ENCODE results near the gene BIN1. TPM values are rescaled to one million over a fixed set of nuclear protein-coding genes. Genes with fewer than 3 reads are reported as not detected.

Gene BIN1
- polyA plus RNA-seq, 1 donor from 2014 or later = 175 TPM

- H3K4me3 Mint-ChIP-seq = peak overlapping the region in 1 of 4 donors; percentile 54
- H3K4me1 Mint-ChIP-seq = no peaks in the 10 kb centered on the region
- H3K27ac Mint-ChIP-seq = no peak overlapping the region
- H3K36me3 Mint-ChIP-seq = peaks cover 1% of the 10 kb centered on the region
- no peaks in the 10 kb centered on the region for H3K9me3 Mint-ChIP-seq
- no peaks in the 10 kb centered on the region for H3K27me3 Mint-ChIP-seq
These were observed 47.4 kb downstream of the BIN1 start for GRCh38 chr2:127059559-127059958.

DNA sequence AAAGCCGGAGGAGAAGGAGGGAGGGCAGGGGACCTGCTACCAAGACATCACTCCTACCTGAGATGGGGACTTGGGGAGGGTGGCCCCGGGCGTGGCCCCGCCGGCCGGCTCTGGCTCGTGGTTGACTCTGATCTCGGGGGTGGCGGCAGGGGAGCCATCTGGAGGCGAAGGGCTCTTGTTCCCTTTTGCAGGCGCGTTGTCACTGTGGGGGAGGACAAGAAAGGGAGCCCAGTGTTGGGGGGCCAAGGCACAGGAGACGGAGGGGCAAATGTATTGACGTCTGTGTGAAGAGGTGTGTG is 48.1 kb downstream of the BIN1 start:
- Mint-ChIP-seq H3K4me1 (peaks cover 0 to 1% (median 0%) of the 10 kb centered on the region in 3 donors), H3K27me3 (no peaks in the 10 kb centered on the region), H3K27ac (no peak overlapping the region), H3K9me3 (no peaks in the 10 kb centered on the region), H3K36me3 (peaks cover 1% of the 10 kb centered on the region), H3K4me3 (no peak overlapping the region)

DNA sequence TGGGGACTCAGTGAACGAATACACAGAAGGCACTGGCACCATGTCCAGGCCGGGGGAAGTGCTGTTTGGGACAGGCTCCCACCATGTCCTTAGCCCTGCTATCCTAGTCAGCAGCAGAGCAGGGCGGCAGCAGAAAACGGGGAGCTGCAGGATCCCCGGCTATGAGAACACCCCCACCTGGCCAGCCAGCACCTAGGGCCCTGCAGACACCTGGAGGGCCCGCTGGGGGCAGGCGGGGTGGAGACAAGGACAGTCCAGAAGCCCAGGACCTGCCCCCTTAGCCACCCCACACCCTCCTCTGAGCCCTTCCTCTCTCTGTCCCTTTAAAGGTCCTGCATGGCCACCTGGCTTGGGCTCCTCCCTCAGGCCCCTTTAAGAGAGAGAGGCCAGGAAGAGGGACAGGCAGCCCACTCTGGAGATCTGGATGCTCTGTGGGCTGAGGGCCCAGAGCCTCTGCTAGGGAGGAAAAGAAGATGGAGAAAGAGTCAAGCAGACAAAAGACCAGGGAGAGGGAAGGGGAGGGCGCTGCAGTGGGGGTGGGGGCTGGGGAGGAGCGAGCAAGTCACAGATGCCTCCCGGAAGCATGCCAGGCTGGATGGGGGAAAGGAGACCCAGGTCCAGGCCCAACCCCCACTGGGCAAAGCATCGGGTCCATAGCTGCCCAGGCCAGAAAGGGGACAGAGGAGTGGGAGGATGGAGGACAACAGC is 48.6 kb downstream of the BIN1 start:
- Mint-ChIP-seq H3K4me3 (no peak overlapping the region), H3K4me1 (peaks cover 0 to 1% (median 0%) of the 10 kb centered on the region in 3 donors), H3K36me3 (peaks cover 1% of the 10 kb centered on the region), H3K9me3 (no peaks in the 10 kb centered on the region), H3K27ac (no peak overlapping the region), H3K27me3 (no peaks in the 10 kb centered on the region)

GRCh38 chr2:127057371-127058245 is 49.3 kb downstream of the BIN1 start:
- Mint-ChIP-seq H3K4me1 (peaks cover 0 to 1% (median 0%) of the 10 kb centered on the region in 3 donors), H3K36me3 (peaks cover 1% of the 10 kb centered on the region), H3K4me3 (no peak overlapping the region), H3K27ac (peak overlapping the region in 1 of 3 donors; percentile 35), H3K27me3 (no peaks in the 10 kb centered on the region), H3K9me3 (no peaks in the 10 kb centered on the region)

DNA sequence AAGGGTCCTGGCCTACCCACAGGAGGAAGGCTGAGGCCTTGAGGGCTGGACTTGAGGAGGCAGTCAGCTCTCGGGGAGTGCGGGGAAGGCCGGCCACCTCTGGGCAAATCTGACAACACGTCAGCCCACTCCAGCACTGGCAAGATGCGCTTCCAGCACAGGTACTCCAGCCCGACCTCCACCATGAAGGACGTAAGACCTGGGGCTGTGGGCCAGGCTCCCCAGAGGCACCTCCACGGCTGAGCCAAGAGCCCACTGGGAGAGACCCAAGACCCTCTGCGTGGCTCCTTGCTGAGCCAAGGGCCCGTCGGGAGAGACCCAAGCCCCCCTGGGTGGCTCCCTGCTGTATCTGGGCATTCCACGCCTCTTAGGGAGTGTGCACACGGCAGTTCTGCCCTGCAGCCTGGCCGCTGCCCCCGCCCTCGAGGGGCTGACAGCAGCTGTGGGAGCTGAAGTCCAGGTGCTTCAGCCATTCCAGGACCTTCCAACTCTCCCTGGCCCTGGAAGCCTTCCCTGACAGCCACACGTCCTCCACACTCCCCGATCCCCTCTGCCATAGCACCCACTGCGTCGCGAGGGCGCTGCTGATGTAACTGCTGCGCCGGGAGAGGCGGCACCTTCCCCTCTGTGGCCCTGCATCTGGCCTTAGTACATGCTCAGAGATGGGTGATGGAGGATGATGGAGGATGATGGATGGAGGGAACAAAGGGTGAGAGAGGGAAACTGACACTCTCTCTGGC is 50.2 kb downstream of the BIN1 start:
- Mint-ChIP-seq H3K27me3 (no peaks in the 10 kb centered on the region), H3K36me3 (peaks cover 1% of the 10 kb centered on the region), H3K4me3 (no peak overlapping the region), H3K27ac (no peak overlapping the region), H3K9me3 (no peaks in the 10 kb centered on the region), H3K4me1 (peaks cover 0 to 1% (median 0%) of the 10 kb centered on the region in 3 donors)

- H3K27ac Mint-ChIP-seq = no peak overlapping the region
- H3K9me3 Mint-ChIP-seq = no peaks in the 10 kb centered on the region
- peaks cover 0 to 1% (median 0%) of the 10 kb centered on the region in 3 donors for H3K4me1 Mint-ChIP-seq
- H3K27me3 Mint-ChIP-seq = no peaks in the 10 kb centered on the region
- H3K4me3 Mint-ChIP-seq = no peak overlapping the region
- peaks cover 1% of the 10 kb centered on the region for H3K36me3 Mint-ChIP-seq
These were observed 50.9 kb downstream of the BIN1 start for GRCh38 chr2:127056086-127056485.

DNA sequence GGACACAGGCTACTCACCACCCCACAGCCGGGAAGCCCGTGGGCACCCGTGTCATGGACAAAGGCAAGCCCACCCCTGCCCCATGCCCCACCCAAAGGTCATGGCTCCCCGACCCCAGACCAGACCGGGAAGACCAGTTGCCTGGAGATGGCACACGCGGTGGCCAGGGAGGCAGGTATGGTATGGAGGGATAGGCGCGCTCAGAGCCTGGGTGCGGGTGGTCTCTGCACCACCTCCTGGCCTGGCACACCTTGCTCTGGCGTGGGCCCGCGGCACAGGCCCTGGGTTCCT is 51.2 kb downstream of the BIN1 start:
- Mint-ChIP-seq H3K36me3 (peaks cover 1% of the 10 kb centered on the region), H3K27me3 (no peaks in the 10 kb centered on the region), H3K27ac (no peak overlapping the region), H3K9me3 (no peaks in the 10 kb centered on the region), H3K4me1 (peaks cover 0 to 1% (median 0%) of the 10 kb centered on the region in 3 donors), H3K4me3 (no peak overlapping the region)

- H3K9me3 Mint-ChIP-seq = no peaks in the 10 kb centered on the region
- H3K36me3 Mint-ChIP-seq = peaks cover 1% of the 10 kb centered on the region
- peaks cover 0 to 1% (median 0%) of the 10 kb centered on the region in 3 donors for H3K4me1 Mint-ChIP-seq
- H3K27me3 Mint-ChIP-seq = no peaks in the 10 kb centered on the region
- H3K27ac Mint-ChIP-seq = peak overlapping the region in 1 of 3 donors; percentile 47
- H3K4me3 Mint-ChIP-seq = no peak overlapping the region
These were observed 51.8 kb downstream of the BIN1 start for GRCh38 chr2:127054996-127055785.

- Mint-ChIP-seq H3K27me3 (no peaks in the 10 kb centered on the region), H3K4me3 (no peak overlapping the region), H3K27ac (peak overlapping the region in 1 of 3 donors; percentile 47), H3K4me1 (peaks cover 0 to 2% (median 1%) of the 10 kb centered on the region in 3 donors), H3K9me3 (no peaks in the 10 kb centered on the region), H3K36me3 (peaks cover 1% of the 10 kb centered on the region)
These were observed 52.4 kb downstream of the BIN1 start for GRCh38 chr2:127054604-127054930.

DNA sequence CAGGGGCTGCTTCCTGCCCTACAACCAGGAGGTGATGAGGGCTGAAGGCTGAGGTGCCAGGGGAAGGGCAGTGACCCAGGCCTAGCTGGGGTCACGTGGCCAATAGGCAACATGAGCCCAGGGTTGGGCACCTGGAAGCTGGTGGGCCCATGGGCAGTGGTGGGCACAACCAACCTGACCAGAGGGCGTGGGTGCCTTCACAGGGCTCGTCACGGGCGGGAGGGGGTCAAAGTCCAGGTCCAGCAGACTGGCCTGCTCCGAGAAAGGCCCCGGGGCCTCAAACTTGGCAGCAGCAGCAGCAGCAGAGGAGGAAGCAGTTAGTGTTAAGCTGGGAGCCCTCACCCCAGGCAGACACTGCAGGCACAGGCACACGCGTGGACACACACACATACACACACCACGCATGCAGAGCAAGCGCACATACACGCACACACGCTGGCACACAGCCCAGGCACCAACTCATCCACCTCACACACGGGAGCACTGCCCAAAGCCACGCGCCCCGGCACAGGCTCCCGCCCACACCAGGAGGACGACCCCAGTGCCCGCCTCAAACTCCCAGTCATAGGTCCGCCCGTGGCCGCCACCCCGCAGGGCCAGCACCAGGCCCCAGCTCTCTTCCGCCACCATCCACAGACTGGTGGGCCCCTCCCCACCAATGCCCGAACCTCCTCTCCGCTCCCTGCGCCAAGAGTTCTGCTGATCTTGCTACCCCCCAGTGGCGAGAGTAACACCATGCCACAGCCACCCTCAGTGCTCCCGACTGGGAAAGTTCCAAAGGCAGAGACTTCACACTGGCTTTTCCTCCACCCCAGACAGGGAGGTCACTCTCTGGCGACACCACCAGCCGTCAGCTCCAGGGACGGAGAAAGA is 53.0 kb downstream of the BIN1 start:
- Mint-ChIP-seq H3K4me1 (peaks cover 0 to 2% (median 1%) of the 10 kb centered on the region in 3 donors), H3K27me3 (no peaks in the 10 kb centered on the region), H3K27ac (peak overlapping the region in 2 of 3 donors; percentile 47 to 59), H3K9me3 (no peaks in the 10 kb centered on the region), H3K36me3 (peaks cover 1% of the 10 kb centered on the region), H3K4me3 (no peak overlapping the region)

DNA sequence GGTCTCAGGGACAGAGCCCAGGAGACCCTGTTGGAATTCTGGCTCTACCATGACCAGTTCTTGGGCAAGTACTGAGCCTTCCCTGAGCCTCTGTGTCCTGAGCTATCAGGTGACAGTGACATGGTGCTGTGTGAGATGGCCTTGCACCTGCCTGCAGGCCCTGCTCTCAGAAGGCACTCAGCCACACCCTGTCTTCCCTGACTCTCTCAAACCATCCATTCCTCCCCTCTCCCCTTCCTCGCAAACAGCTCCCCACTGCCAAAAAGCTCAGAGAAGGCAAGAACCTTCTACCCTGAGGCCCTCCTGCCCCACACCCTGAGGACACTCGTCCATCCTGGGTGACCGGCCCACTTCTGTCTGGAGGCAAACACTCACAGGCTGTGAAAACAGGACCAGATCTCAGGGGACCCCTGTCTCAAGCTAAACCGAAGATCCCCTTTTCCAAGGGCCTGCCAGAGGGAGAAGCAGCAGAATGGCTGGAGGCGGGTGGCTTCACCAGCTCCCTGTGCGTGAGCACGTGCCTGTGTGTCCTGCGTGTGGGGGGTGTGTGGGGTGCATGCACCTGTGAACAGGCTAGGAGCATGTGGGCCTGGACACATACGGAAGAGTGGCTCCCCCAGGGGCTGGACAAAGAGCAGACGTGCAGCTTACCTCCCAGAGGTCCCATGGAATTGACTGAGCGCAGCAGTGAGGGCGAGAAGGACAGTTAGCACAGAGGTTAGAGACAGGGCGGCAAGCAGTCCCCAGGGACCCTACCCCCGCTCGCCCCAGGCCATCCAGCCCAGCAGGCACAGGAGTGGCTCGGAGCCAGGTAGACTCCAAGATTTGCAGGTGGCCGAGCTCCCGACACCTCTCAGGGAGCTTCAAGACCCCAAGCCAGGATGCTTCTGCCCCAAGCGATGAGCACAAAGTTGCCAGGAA is 53.9 kb downstream of the BIN1 start:
- H3K4me3 Mint-ChIP-seq = no peak overlapping the region
- no peaks in the 10 kb centered on the region for H3K27me3 Mint-ChIP-seq
- no peaks in the 10 kb centered on the region for H3K9me3 Mint-ChIP-seq
- H3K36me3 Mint-ChIP-seq = peaks cover 1% of the 10 kb centered on the region
- H3K27ac Mint-ChIP-seq = peak overlapping the region in 1 of 3 donors; percentile 82
- peaks cover 0 to 2% (median 1%) of the 10 kb centered on the region in 3 donors for H3K4me1 Mint-ChIP-seq

GRCh38 chr2:127052057-127052770 is 54.7 kb downstream of the BIN1 start:
- Mint-ChIP-seq H3K27me3 (no peaks in the 10 kb centered on the region), H3K27ac (peak overlapping the region in 1 of 3 donors; percentile 82), H3K9me3 (no peaks in the 10 kb centered on the region), H3K4me1 (peaks cover 0 to 2% (median 1%) of the 10 kb centered on the region in 3 donors), H3K36me3 (peaks cover 1% of the 10 kb centered on the region), H3K4me3 (no peak overlapping the region)
